Measurements from ENCODE around the gene COL25A1.
A peak's percentile ranks its signal among the peaks of the same experiment; 100 is the strongest.

Gene COL25A1

GRCh38 chr4:108811486-108811885 is 491.0 kb downstream of the COL25A1 start:
- no peak for DNase-seq (ENCODE audit: low spot score)

GRCh38 chr4:108810087-108810486 is 492.4 kb downstream of the COL25A1 start:
- DNase-seq (ENCODE audit: low spot score): no peak

DNA sequence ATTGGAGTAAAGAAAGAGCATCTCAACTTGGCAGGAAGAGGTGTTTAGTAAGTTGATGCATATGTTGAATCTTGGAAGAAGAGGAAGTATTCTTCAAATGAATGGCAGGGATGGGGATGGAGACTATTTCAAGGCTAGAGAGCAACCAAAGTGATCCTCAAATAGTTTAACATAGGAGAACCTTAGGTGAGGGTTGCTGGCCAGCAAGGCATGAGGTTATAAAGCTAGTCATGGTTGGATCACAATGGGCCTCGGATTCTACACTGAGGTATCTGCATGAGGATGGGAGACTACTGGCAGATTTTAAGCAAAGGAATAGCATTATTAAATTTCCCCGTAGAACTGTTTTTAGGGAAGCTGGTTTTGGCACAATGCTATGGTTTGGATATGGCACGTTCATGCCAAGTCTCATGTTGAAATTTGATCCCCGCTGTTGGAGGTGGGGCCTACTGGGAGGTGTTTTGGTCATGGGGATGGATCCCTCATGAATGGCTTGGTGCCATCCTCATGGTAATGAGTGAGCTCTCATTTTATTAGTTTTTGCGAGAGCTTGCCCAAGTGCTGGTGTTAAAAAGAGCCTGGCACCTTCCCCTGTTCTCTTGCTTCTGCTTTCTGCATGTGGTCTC is 497.7 kb downstream of the COL25A1 start:
- no peak for DNase-seq (ENCODE audit: low spot score)

DNA sequence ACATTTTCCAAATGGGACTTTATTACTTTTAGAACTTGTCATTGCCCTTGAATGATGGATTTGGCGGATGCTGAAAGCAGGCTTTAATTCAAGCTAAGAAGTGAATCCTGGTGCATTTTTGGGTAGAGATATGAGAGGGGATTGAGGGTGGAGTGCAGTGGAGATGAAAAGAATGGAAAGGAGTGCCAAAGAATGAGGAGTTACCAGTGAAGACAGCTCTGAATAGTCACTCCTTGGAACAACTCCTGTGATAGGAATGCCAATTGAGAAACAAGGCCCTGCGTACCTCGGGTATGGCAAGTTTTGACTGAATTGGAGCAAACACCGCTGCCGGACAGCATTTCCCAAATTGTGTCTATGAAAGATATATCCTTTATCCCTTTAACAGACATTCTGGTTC is 503.2 kb downstream of the COL25A1 start:
- DNase-seq (ENCODE audit: low spot score): no peak

DNA sequence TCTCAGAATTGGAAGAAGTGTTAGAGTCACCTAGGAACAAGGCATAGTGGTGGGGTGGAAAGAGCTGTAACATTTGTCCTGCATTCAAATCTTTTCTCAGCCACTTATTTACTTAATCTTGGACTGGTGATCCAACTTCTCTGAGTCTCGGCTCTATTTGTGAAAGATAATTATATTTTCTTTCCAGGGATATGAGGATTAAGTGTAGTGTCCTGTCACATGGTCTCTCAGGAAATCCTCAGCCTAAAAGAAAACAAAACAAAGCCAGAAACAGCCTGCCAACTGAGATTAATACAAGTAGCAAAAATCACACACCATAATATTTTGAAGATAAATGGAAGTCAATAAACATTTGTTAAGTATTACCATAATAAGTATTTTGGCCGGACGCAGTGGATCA is 506.3 kb downstream of the COL25A1 start:
- no peak for DNase-seq (ENCODE audit: low spot score)

DNA sequence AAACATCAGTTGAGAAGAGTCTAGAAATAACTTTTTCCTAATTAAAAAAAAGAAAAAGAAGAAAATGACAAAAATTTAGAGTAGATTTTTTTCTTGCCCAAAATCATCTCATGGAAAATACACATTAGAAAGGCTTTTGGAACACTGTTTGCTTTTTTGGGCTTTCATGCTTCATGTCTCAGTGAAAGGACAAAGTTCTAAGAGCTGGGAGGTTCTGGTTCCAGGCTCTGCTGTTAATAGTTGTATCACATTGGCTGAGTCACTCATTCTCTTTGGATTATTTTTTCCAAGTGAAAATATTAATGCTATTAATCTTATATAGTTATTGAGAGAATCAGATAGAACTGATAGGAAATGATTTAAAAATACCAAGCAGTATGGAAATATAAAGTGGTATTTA is 506.7 kb downstream of the COL25A1 start:
- DNase-seq (ENCODE audit: low spot score): no peak

DNA sequence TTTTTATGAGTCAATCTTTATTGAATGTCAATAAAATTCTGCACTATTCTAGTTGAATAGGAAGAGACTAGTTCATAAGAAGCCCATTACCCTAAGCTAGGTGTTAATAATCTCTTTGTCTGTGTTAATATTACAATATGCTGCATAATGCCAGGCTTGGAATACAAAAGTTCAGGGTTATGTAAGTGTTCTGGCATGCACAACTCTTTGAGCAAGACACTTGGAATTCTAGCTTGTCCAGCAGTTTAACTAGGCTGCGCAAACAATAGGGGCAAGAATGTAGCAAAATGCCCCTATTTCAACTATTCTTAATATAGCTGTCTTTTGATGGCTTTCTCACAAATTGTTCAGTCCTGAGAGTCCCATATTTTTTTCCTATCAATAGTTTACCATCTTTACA is 508.3 kb downstream of the COL25A1 start:
- DNase-seq (ENCODE audit: low spot score): no peak

- DNase-seq (ENCODE audit: low spot score): no peak
Measured at GRCh38 chr4:108793415-108793814, 509.0 kb downstream of the COL25A1 start.

DNA sequence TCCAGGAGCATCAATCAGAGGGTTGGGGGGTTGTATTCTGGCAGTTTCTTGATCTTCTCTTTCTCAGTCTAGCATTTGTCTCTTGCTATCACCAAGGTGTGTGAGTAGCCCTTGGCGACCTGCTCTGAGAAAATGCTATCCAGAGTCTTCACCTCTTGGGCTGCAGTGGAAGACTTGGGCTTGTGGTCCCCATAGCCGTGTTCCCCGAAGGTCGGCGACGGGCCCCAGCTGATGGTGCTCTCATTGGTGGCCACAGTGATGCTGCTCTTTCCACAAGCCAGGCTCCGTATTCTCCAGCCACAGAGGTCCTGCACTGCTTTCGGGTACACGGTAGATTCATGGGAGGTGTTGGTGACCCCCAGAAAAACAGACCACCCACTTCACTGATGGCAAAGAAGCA is 513.7 kb downstream of the COL25A1 start:
- no peak for DNase-seq (ENCODE audit: low spot score)

GRCh38 chr4:108787724-108788123 is 514.7 kb downstream of the COL25A1 start:
- DNase-seq (ENCODE audit: low spot score): no peak

- DNase-seq (ENCODE audit: low spot score): no peak
Measured at GRCh38 chr4:108787106-108787505, 515.4 kb downstream of the COL25A1 start.

DNA sequence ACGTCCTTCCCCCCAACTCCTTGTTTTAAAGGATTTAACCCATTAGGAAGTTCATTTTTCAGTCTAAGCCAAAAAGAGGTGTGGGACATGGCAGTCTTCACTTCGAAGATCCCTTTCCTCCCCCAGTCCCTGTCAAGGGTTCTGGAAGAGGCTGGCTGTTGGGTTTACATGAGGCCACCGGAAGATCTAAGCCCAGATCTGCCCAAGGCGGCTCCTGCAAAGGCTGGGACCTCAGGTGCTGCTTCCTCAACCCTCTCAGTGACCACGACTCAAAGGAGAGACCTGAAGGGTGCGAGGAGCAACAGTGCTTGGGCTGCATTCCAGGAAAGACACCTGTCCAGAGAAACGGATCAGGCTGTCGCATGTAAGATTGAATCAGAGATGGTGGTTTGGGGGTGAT is 516.1 kb downstream of the COL25A1 start:
- no peak for DNase-seq (ENCODE audit: low spot score)

DNA sequence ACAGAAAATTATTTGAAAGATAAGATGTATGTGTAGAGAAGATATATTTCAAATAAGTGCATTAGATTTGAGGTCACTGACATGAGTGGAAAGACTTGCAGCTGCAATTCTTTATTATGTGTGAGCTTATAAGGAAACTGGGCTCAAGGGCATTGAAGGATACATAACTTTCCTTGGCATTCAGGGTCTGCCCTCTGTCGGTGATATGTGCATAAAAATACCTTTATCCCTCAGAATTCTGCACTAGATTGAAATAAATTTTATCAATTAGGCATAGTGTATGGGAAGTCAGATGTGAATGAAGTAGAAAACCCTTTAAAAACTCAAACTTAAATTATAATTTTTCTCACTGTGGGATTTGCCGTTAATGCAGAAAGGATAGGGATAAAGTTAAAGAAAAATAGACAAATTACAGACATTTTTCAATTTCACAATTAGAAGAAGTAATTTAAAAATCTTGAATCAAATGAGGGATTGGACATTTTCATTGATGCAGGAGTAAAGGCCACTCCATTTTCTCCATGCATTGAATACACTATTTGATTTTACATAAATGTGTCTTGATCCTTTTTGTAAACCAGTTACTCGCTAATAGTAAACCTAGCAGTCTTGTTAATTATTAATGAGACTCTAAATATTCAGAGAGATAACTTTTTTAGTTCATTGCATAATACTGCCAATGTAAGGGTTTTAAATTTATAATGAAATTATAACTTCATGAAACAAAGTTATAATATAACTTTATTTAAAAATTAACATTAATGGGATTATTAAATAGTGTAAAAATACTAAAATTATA is 518.6 kb downstream of the COL25A1 start:
- DNase-seq (ENCODE audit: low spot score): peak; percentile 2

GRCh38 chr4:108779958-108780357 is 522.5 kb downstream of the COL25A1 start:
- no peak for DNase-seq (ENCODE audit: low spot score)

DNA sequence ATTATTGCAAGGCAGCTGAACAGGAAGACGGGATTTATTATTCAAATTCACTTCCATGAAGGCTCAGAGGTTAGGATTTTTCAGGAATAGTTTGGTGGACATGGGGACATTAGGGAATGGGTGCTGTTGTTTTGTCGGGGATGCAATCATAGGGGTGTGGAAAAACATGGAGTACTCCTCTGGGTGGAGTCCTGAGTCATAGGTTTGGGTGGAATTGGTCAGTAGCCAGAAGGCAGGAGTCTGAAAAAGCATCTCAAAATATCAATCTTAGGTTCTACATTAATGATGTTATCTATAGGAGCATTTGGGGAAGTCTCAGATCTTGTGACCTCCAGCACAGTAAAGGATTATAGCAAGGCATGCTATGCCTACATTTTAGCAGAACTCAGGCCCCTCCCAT is 525.1 kb downstream of the COL25A1 start:
- no peak for DNase-seq (ENCODE audit: low spot score)

DNA sequence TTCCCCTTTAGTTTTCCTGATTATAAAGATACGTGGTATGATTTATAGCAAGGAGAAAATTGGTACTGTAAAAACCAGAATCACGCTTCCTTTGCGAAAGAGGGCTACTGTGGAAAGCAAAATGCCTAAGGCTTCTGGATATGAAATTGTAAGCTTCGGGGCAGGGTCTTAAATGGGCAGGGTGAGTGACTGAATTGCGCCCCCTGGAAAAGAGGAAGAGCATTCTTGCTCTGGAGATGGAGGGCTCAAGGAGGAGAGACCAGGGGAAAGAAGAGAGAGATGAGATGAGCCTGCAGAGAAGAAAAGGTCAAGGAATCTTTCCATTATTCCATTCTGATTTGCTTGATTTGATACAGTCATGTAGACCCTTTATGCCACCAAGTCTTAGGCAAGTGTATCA is 526.5 kb downstream of the COL25A1 start:
- no peak for DNase-seq (ENCODE audit: low spot score)

GRCh38 chr4:108774809-108775530 is 527.5 kb downstream of the COL25A1 start:
- DNase-seq (ENCODE audit: low spot score): no peak

GRCh38 chr4:108772402-108772801 is 530.1 kb downstream of the COL25A1 start:
- DNase-seq (ENCODE audit: low spot score): no peak

DNA sequence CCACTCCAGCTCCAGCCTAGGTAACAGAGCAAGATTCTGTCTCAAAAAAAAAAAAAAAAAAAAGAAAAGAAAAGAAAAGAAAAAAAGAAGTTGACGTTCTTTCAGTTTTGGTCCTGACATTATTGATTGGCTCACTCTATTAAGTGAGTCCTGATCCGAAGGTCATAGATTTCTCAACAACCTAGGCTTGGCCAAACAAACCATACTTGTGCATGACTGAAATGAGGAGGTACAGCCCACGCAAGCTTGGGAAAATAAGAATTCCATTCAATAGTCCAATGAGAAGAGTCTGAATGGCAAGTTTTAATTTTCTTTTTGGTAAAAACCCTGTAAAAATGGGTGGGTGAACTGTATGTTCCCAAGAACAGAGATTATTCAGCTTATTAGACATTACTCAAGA is 536.4 kb downstream of the COL25A1 start:
- DNase-seq (ENCODE audit: low spot score): no peak

GRCh38 chr4:108763986-108764385 is 538.5 kb downstream of the COL25A1 start:
- no peak for DNase-seq (ENCODE audit: low spot score)

GRCh38 chr4:108763226-108763593 is 539.2 kb downstream of the COL25A1 start:
- no peak for DNase-seq (ENCODE audit: low spot score)

DNA sequence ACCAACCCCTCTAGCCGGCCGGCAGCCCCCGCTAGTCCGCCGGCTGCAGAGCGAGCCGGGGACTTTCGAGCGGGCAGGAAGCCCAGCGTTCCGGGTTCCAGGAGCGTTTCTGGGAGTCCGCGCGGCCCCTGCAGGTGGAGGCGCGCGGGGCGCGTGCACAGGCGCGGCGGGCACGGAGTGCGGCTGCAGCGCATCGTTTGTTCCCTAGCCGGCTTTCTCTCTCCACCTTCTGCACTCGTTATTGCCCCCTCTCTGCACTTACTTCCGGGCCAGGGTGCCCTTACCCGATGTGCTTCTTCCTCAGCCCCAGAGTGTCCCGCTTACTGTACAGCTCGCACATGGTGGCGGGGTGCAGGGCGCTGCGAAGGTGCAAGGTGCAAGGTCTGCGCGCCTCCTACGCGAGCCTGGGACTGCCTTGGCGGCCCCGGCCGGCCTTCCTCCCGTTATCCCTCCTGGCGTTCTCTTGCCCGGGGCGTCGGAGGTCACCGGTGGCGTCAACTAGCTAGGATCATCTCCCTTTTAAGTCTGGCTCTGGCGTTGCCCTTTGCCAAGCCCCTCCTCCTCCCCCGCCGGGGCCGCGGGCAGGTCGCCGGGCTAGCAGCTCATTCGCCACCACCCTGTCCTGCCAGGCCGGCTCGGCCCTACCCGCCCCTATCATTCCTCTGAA is 539.8 kb downstream of the COL25A1 start, which contains the start of gene ETNPPL:
Gene ETNPPL (minus strand): TSS at position 495 of the 667 bp plus-strand sequence. CDS start 155 bp downstream, at position 340.
- DNase-seq (ENCODE audit: low spot score): no peak
